Activated T-cell treated with anti-CD3 and anti-CD28 coated beads for 1 hour (primary cell): ENCODE measurements around the gene WWOX.
"Not testable (repeated sequence)": the region's sequence is repeated elsewhere in the genome, so short reads cannot be mapped to it uniquely, and the experiment has no call there.

Experiments used
- DNase-seq: peaks from one replicate; pipeline ENCODE4 v3.0.0-alpha.2; 2020; ENCODE audit warnings: low read depth

Gene WWOX

GRCh38 chr16:78501744-78502143, 402.3 kb downstream of the WWOX start:
- no peak for DNase-seq

- DNase-seq: no peak
Measured at GRCh38 chr16:78502812-78503350, 403.4 kb downstream of the WWOX start.

- peak; percentile 9 for DNase-seq
Measured at GRCh38 chr16:78503602-78504001, 404.1 kb downstream of the WWOX start.

- DNase-seq: no peak
Measured at GRCh38 chr16:78504401-78504851, 405.0 kb downstream of the WWOX start.

GRCh38 chr16:78505036-78505435, 405.6 kb downstream of the WWOX start:
- DNase-seq: no peak

GRCh38 chr16:78505544-78506366, 406.3 kb downstream of the WWOX start:
- DNase-seq: no peak

GRCh38 chr16:78506367-78507193, 407.1 kb downstream of the WWOX start:
- DNase-seq: no peak

- no peak for DNase-seq
Measured at GRCh38 chr16:78507576-78507975, 408.1 kb downstream of the WWOX start.

- DNase-seq: no peak
Measured at GRCh38 chr16:78509965-78510364, 410.5 kb downstream of the WWOX start.

- no peak for DNase-seq
Measured at GRCh38 chr16:78510496-78510895, 411.0 kb downstream of the WWOX start.

GRCh38 chr16:78513838-78514237, 414.4 kb downstream of the WWOX start:
- DNase-seq: no peak

- DNase-seq: not testable (repeated sequence)
Measured at GRCh38 chr16:78514888-78515287, 415.4 kb downstream of the WWOX start.

GRCh38 chr16:78515421-78515820, 416.0 kb downstream of the WWOX start:
- DNase-seq: no peak

GRCh38 chr16:78516006-78516736, 416.7 kb downstream of the WWOX start:
- DNase-seq: no peak

- DNase-seq: no peak
Measured at GRCh38 chr16:78519896-78520295, 420.4 kb downstream of the WWOX start.

- no peak for DNase-seq
Measured at GRCh38 chr16:78520470-78520869, 421.0 kb downstream of the WWOX start.

- DNase-seq: no peak
Measured at GRCh38 chr16:78522327-78522726, 422.9 kb downstream of the WWOX start.

- DNase-seq: no peak
Measured at GRCh38 chr16:78523212-78523985, 423.9 kb downstream of the WWOX start.

GRCh38 chr16:78524066-78524595, 424.7 kb downstream of the WWOX start:
- DNase-seq: no peak

- DNase-seq: no peak
Measured at GRCh38 chr16:78528265-78528664, 428.8 kb downstream of the WWOX start.

GRCh38 chr16:78529881-78530280, 430.4 kb downstream of the WWOX start:
- DNase-seq: no peak
